HCT116 (cell line): ENCODE results near the gene MMEL1.

Source experiments
- EZH2 ChIP-seq: fragments of 200-600 bp; sonication (generic); IDR thresholded peaks from 2 replicates; pipeline ENCODE4 v1.6.1; 2017; ENCODE audit warnings: antibody characterized with exemption, mixed run types
- FOSL1 ChIP-seq: IDR thresholded peaks from 2 replicates; pipeline ENCODE4 v1.6.1; 2012; ENCODE audit warnings: low read depth
- POLR2A ChIP-seq: IDR thresholded peaks from 2 replicates; pipeline ENCODE4 v1.7.0; 2011; ENCODE audit warnings: borderline replicate concordance; ENCODE audit not compliant: insufficient read depth, insufficient read length; ENCODE audit errors: extremely low read depth
- POLR2AphosphoS5 ChIP-seq: IDR thresholded peaks from 2 replicates; pipeline ENCODE4 v1.6.1; 2011; ENCODE audit warnings: mild to moderate bottlenecking, low read depth, low read length, moderate library complexity
- SIN3A ChIP-seq: IDR thresholded peaks from 2 replicates; pipeline ENCODE4 v1.6.1; 2012; ENCODE audit warnings: low read depth
- SP1 ChIP-seq: IDR thresholded peaks from 2 replicates; pipeline ENCODE4 v1.6.1; 2012; ENCODE audit warnings: low read depth
- TF ChIP-seq, protein P1 (sequence below): IDR thresholded peaks from 2 replicates; pipeline ENCODE4 v1.6.1; 2012; ENCODE audit warnings: low read depth
- TF ChIP-seq, protein P2 (sequence below), 3 experiments: fragments of 200-600 bp in 1 of 3; sonication (generic) in 1 of 3; IDR thresholded peaks in 2 of 3; conservative IDR thresholded peaks in 1 of 3; 2 replicates each; pipeline ENCODE4 v1.5.1; 2012 to 2017; ENCODE audit warnings: low read depth in 2 of 3, low read length in 2 of 3, antibody characterized with exemption in 1 of 3, borderline replicate concordance in 1 of 3, control low read depth in 1 of 3, mild to moderate bottlenecking in 1 of 3, mixed read lengths in 1 of 3, mixed run types in 1 of 3, moderate library complexity in 1 of 3; ENCODE audit not compliant: insufficient read depth in 1 of 3

DNA sequence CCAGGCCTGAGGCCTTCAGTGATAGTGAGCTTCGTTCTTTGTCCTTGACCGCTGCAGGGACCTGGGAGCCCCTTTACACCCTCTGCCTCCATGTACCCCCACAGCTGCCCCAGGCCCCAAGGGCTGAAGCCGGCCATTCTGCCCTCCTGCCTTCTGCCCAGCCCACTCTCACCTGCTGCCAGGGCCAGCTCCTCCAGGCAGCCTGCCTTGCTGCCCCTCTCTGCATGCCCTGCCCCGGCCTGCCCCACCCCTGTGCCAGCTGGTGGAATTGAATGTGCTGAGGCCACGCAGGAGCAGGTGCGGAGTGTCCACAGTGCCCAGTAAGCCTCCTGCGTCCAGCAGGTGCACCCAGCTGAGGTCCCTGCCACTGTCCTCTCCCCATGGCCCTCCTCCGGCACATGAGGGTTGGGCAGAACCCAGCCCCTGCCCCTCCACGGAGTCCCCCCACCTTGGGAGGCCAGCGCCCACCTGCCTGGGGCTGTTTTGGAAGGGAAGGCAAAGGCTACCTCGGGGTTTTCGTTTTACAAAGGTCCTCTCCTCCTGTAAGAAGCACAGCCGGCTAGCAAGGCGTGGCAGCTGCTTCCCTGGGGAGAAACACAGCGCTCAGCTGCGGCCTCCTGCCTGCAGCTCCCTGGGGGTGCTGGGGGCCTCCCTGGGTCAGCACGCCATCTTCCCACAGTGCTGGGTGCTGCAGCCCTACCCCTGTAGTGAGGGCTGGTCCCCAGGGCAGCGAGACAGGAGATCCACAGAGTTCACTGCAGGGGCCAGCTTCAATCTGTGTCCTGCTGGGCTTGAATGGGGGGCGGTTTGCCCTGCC is 21.0 kb downstream of the MMEL1 start:
- TF ChIP-seq, protein P1, sequence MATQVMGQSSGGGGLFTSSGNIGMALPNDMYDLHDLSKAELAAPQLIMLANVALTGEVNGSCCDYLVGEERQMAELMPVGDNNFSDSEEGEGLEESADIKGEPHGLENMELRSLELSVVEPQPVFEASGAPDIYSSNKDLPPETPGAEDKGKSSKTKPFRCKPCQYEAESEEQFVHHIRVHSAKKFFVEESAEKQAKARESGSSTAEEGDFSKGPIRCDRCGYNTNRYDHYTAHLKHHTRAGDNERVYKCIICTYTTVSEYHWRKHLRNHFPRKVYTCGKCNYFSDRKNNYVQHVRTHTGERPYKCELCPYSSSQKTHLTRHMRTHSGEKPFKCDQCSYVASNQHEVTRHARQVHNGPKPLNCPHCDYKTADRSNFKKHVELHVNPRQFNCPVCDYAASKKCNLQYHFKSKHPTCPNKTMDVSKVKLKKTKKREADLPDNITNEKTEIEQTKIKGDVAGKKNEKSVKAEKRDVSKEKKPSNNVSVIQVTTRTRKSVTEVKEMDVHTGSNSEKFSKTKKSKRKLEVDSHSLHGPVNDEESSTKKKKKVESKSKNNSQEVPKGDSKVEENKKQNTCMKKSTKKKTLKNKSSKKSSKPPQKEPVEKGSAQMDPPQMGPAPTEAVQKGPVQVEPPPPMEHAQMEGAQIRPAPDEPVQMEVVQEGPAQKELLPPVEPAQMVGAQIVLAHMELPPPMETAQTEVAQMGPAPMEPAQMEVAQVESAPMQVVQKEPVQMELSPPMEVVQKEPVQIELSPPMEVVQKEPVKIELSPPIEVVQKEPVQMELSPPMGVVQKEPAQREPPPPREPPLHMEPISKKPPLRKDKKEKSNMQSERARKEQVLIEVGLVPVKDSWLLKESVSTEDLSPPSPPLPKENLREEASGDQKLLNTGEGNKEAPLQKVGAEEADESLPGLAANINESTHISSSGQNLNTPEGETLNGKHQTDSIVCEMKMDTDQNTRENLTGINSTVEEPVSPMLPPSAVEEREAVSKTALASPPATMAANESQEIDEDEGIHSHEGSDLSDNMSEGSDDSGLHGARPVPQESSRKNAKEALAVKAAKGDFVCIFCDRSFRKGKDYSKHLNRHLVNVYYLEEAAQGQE: no peak
- TF ChIP-seq, protein P2, sequence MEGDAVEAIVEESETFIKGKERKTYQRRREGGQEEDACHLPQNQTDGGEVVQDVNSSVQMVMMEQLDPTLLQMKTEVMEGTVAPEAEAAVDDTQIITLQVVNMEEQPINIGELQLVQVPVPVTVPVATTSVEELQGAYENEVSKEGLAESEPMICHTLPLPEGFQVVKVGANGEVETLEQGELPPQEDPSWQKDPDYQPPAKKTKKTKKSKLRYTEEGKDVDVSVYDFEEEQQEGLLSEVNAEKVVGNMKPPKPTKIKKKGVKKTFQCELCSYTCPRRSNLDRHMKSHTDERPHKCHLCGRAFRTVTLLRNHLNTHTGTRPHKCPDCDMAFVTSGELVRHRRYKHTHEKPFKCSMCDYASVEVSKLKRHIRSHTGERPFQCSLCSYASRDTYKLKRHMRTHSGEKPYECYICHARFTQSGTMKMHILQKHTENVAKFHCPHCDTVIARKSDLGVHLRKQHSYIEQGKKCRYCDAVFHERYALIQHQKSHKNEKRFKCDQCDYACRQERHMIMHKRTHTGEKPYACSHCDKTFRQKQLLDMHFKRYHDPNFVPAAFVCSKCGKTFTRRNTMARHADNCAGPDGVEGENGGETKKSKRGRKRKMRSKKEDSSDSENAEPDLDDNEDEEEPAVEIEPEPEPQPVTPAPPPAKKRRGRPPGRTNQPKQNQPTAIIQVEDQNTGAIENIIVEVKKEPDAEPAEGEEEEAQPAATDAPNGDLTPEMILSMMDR (IDR thresholded peaks at IDR 0.05 in 2 of 3, conservative IDR thresholded peaks at IDR 0.05 in 1 of 3; ENCODE audit: borderline replicate concordance in 1 of 3, insufficient read depth in 1 of 3, low read depth in 2 of 3, low read length in 2 of 3): no peak
- TF ChIP-seq POLR2AphosphoS5 (no peak), SIN3A (no peak), EZH2 (no peak), SP1 (no peak), FOSL1 (no peak), POLR2A (no peak)
